ENCODE data around the gene POU2F3.

DNA sequence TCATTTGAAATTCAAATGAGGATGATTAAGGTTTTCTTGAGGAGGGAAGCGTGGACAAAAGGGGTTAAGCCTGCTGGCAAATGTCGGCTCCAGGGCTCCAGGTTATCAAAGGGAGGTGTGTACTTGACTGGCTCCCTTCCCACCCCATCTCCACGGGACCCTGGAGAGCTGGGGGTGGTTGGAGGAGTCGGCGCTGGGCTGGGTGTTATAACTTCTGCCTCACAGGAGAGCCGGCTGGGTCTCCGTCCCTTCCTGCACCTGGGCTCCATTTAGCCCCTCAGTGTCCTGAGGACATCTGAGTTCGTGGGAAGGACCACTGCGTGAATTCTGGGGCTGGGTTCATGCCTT, 15.6 kb downstream of the POU2F3 start:
- TF ChIP-seq, protein P1, sequence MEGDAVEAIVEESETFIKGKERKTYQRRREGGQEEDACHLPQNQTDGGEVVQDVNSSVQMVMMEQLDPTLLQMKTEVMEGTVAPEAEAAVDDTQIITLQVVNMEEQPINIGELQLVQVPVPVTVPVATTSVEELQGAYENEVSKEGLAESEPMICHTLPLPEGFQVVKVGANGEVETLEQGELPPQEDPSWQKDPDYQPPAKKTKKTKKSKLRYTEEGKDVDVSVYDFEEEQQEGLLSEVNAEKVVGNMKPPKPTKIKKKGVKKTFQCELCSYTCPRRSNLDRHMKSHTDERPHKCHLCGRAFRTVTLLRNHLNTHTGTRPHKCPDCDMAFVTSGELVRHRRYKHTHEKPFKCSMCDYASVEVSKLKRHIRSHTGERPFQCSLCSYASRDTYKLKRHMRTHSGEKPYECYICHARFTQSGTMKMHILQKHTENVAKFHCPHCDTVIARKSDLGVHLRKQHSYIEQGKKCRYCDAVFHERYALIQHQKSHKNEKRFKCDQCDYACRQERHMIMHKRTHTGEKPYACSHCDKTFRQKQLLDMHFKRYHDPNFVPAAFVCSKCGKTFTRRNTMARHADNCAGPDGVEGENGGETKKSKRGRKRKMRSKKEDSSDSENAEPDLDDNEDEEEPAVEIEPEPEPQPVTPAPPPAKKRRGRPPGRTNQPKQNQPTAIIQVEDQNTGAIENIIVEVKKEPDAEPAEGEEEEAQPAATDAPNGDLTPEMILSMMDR (conservative IDR thresholded peaks at IDR 0.05), result no peak
- no peak for TF ChIP-seq ZFX (IDR thresholded peaks at IDR 0.05)

All from C4-2B (cell line).